Naive thymus-derived CD4-positive, alpha-beta T cell (primary cell): ENCODE measurements around the gene ATP11B. TPM values are rescaled to one million over a fixed set of nuclear protein-coding genes. Genes with fewer than 3 reads are reported as not detected.

Source experiments
- ATAC-seq: fragments of 150-1000 bp; cut with Tn5 transposase; 2 replicates; pipeline ENCODE4 v1.10.0; 2021; ENCODE audit warnings: mild to moderate bottlenecking, moderate library complexity
- CTCF ChIA-PET: fragments of 350-600 bp; sonication (Branson Sonifier 250); formaldehyde crosslinking; loops from one replicate; lab custom pipeline; 2021; ENCODE audit warnings: antibody characterized with exemption; lab: Charles Lee
- POLR2A ChIA-PET: fragments of 350-600 bp; sonication (Branson Sonifier 250); formaldehyde crosslinking; loops from one replicate; lab custom pipeline; 2021; ENCODE audit warnings: antibody characterized with exemption, inconsistent platforms; lab: Charles Lee
- DNase-seq, 9 donors: peaks; one replicate each; pipeline versions ENCODE4 v3.0.0 to v3.0.0-alpha.2; 2020 to 2022; ENCODE audit warnings: mixed read lengths in 1 of 9
- H3K27ac ChIP-seq: one replicate; pipeline ENCODE4 v1.7.0; 2013; ENCODE audit warnings: mild to moderate bottlenecking, low read depth, low read length, moderate library complexity
- H3K27me3 ChIP-seq, 2 donors: one replicate each; pipeline ENCODE4 v1.7.0; 2013; ENCODE audit warnings: low read length in 2 of 2, mild to moderate bottlenecking in 2 of 2, moderate library complexity in 2 of 2; ENCODE audit not compliant: control insufficient read depth in 2 of 2, insufficient read depth in 2 of 2
- H3K36me3 ChIP-seq, 3 experiments: 1 replicate in 2 of 3; 2 replicates in 1 of 3; pipeline ENCODE4 v1.7.0; 2013; ENCODE audit warnings: low read length in 3 of 3, mild to moderate bottlenecking in 3 of 3, moderate library complexity in 1 of 3; ENCODE audit not compliant: insufficient read depth in 3 of 3, control insufficient read depth in 2 of 3
- H3K4me1 ChIP-seq, 2 donors: one replicate each; pipeline ENCODE4 v1.7.0; 2013; ENCODE audit warnings: low read length in 2 of 2, mild to moderate bottlenecking in 2 of 2, moderate library complexity in 1 of 2; ENCODE audit not compliant: control insufficient read depth in 2 of 2, insufficient read depth in 2 of 2
- H3K4me3 ChIP-seq: 2 replicates; pipeline ENCODE4 v1.7.0; 2013; ENCODE audit warnings: mild to moderate bottlenecking, low read length
- H3K9me3 ChIP-seq, 3 experiments: 1 replicate in 2 of 3; 2 replicates in 1 of 3; pipeline ENCODE4 v1.7.0; 2013; ENCODE audit warnings: low read length in 3 of 3; ENCODE audit not compliant: control insufficient read depth in 2 of 3
- H3K27ac Mint-ChIP-seq, 9 donors: one replicate each; pipeline ENCODE4 v1.8.0; 2020 to 2022; ENCODE audit warnings: mixed read lengths in 9 of 9, mild to moderate bottlenecking in 8 of 9, moderate library complexity in 5 of 9, inconsistent platforms in 2 of 9
- H3K27me3 Mint-ChIP-seq, 5 donors: one replicate each; pipeline ENCODE4 v1.8.0; 2021 to 2022; ENCODE audit warnings: mixed read lengths in 5 of 5, mild to moderate bottlenecking in 1 of 5
- H3K36me3 Mint-ChIP-seq, 5 donors: one replicate each; pipeline ENCODE4 v1.8.0; 2020 to 2022; ENCODE audit warnings: mixed read lengths in 5 of 5, mild to moderate bottlenecking in 3 of 5, inconsistent platforms in 1 of 5
- H3K4me1 Mint-ChIP-seq, 7 donors: one replicate each; pipeline ENCODE4 v1.8.0; 2020 to 2022; ENCODE audit warnings: mixed read lengths in 7 of 7, mild to moderate bottlenecking in 3 of 7, inconsistent platforms in 1 of 7
- H3K4me3 Mint-ChIP-seq, 10 donors: one replicate each; pipeline ENCODE4 v1.8.0; 2020 to 2022; ENCODE audit warnings: mild to moderate bottlenecking in 10 of 10, mixed read lengths in 10 of 10, moderate library complexity in 6 of 10, inconsistent platforms in 2 of 10
- H3K9me3 Mint-ChIP-seq, 11 donors: one replicate each; pipeline ENCODE4 v1.8.0; 2020 to 2022; ENCODE audit warnings: mixed read lengths in 11 of 11, mild to moderate bottlenecking in 4 of 11, inconsistent platforms in 1 of 11, moderate library complexity in 1 of 11
- intact Hi-C, 2 donors: fragments of 100-400 bp; cut with micrococcal nuclease; formaldehyde crosslinking; loops; one replicate each; pipeline ENCODE4 v1.15.1; 2023
- polyA plus RNA-seq, 2 donors: library from polyadenylated mRNA; unstranded; fragments of 300-500 nt; fragmentation: Illumina TruSeq; gene quantifications; one replicate each; pipeline ENCODE4 v1.2.3, GENCODE V29; 2021
- total RNA-seq, 6 experiments: library from RNA in 5 of 6; stranded (reverse) in 5 of 6; gene quantifications; 1 replicate in 5 of 6; 2 replicates in 1 of 6; pipeline ENCODE4 v1.2.3 and lab custom pipeline; 2021 to 2026

Gene ATP11B
- total and polyA plus RNA-seq, 7 experiments from 2014 or later: 28.4 to 136 (median 113) TPM

DNA sequence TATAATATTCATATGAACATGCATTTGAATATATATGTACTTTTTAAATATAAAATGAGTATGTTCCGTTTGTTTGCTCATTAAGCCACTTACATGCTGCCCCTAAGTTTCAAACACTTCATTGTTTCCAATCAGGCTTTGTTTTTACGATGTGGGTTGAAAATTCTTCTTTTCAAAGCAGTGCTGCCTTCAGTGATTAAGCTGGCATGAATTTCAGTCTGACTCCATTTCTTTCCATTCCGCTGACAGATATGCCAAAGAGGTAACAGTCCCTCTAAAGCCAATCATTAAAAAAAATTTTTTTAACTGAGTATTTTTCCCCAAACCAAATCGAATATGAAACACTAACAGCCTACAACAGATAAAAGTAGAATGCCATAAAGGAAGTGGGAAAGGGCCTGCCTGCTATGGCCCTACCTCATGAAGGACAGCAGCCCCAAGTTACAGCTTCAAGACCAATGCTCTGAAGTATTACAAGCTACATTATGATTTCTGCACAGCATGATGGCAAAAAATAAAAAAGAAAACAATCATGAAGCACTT, 147.0 kb downstream of the ATP11B start:
- H3K4me1 ChIP-seq: peaks cover 7 to 14% of the 10 kb centered on the region in 2 donors
- H3K4me3 ChIP-seq: no peak overlapping the region
- intact Hi-C loops: no loop called here
- H3K4me3 Mint-ChIP-seq: no peak overlapping the region
- ATAC-seq (no peak), DNase-seq (no peak)
- H3K27me3 ChIP-seq: no peaks in the 10 kb centered on the region
- H3K9me3 Mint-ChIP-seq: no peaks in the 10 kb centered on the region
- H3K4me1 Mint-ChIP-seq: peaks cover 3 to 23% (median 15%) of the 10 kb centered on the region in 7 donors
- H3K9me3 ChIP-seq: no peaks in the 10 kb centered on the region
- H3K27me3 Mint-ChIP-seq: no peaks in the 10 kb centered on the region
- peaks cover 6 to 21% (median 10%) of the 10 kb centered on the region in 5 donors for H3K36me3 Mint-ChIP-seq
- H3K27ac Mint-ChIP-seq: peak overlapping the region in 2 of 9 donors; percentile 1 to 28
- ChIA-PET CTCF (no interaction called here), POLR2A (no interaction called here)
- no peak overlapping the region for H3K27ac ChIP-seq
- H3K36me3 ChIP-seq: peaks cover 0 to 6% (median 0%) of the 10 kb centered on the region in 3 experiments

DNA sequence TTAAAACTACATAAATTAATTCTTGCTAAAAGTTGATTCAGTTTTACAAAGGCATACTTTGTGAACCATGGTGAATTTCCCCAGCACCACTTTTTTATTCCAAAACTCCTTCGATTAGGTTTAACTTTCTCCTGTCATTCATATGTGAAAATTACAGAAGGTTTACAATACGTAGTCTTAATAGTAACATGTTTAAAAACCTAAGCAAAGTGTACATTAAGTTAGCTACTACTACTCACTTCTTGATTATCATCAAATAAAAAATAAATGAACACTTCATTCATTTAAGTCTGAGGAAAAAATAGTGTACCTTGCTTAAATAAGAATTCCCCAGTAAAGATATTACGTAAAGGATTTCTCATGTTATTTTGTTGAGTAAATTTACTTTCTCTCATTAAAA, 148.4 kb downstream of the ATP11B start:
- Histone ChIP-seq H3K27ac (no peak overlapping the region), H3K4me3 (no peak overlapping the region), H3K9me3 (no peaks in the 10 kb centered on the region), H3K27me3 (no peaks in the 10 kb centered on the region), H3K4me1 (peaks cover 7 to 13% of the 10 kb centered on the region in 2 donors), H3K36me3 (peaks cover 0 to 18% (median 0%) of the 10 kb centered on the region in 3 experiments)
- Mint-ChIP-seq H3K27me3 (no peaks in the 10 kb centered on the region), H3K4me3 (no peak overlapping the region), H3K27ac (no peak overlapping the region), H3K36me3 (peaks cover 16 to 28% (median 19%) of the 10 kb centered on the region in 5 donors), H3K4me1 (peaks cover 2 to 23% (median 15%) of the 10 kb centered on the region in 7 donors), H3K9me3 (no peaks in the 10 kb centered on the region)
- DNase-seq (no peak), ATAC-seq (no peak)
- intact Hi-C loops: no loop called here
- POLR2A ChIA-PET: no interaction called here
- CTCF ChIA-PET: no interaction called here

- Mint-ChIP-seq H3K4me1 (peaks cover 0 to 9% (median 0%) of the 10 kb centered on the region in 7 donors), H3K27me3 (no peaks in the 10 kb centered on the region), H3K27ac (peak overlapping the region in 1 of 9 donors; percentile 4), H3K9me3 (no peaks in the 10 kb centered on the region), H3K36me3 (peaks cover 23 to 54% (median 30%) of the 10 kb centered on the region in 5 donors), H3K4me3 (no peak overlapping the region)
- H3K27ac ChIP-seq: no peak overlapping the region
- ChIA-PET CTCF (no interaction called here), POLR2A (no interaction called here)
- DNase-seq (no peak), ATAC-seq (no peak)
- H3K36me3 ChIP-seq: peaks cover 0 to 23% (median 0%) of the 10 kb centered on the region in 3 experiments
- no peaks in the 10 kb centered on the region for H3K4me1 ChIP-seq
- no peak overlapping the region for H3K4me3 ChIP-seq
- H3K9me3 ChIP-seq: no peaks in the 10 kb centered on the region
- H3K27me3 ChIP-seq: no peaks in the 10 kb centered on the region
- intact Hi-C loops: loop anchor here in 1 of 2 donors (5.0 kb wide), 1 partner anchor 34 kb away; the partner anchor contains the start of gene DCUN1D1
Measured at GRCh38 chr3:182947888-182948287, 154.6 kb downstream of the ATP11B start.

GRCh38 chr3:182948305-182948704, 155.0 kb downstream of the ATP11B start:
- no peaks in the 10 kb centered on the region for H3K9me3 Mint-ChIP-seq
- no peak overlapping the region for H3K27ac ChIP-seq
- no peak overlapping the region for H3K4me3 ChIP-seq
- intact Hi-C loops: loop anchor here in 1 of 2 donors (5.0 kb wide), 1 partner anchor 34 kb away; the partner anchor contains the start of gene DCUN1D1
- no peak overlapping the region for H3K4me3 Mint-ChIP-seq
- no peaks in the 10 kb centered on the region for H3K4me1 ChIP-seq
- H3K27me3 ChIP-seq: no peaks in the 10 kb centered on the region
- peaks cover 0 to 23% (median 0%) of the 10 kb centered on the region in 3 experiments for H3K36me3 ChIP-seq
- peaks cover 0 to 9% (median 0%) of the 10 kb centered on the region in 7 donors for H3K4me1 Mint-ChIP-seq
- ATAC-seq (no peak), DNase-seq (no peak)
- H3K36me3 Mint-ChIP-seq: peaks cover 23 to 57% (median 30%) of the 10 kb centered on the region in 5 donors
- H3K27me3 Mint-ChIP-seq: no peaks in the 10 kb centered on the region
- POLR2A ChIA-PET: no interaction called here
- H3K9me3 ChIP-seq: no peaks in the 10 kb centered on the region
- CTCF ChIA-PET: no interaction called here
- H3K27ac Mint-ChIP-seq: peak overlapping the region in 2 of 9 donors; percentile 2 to 4

DNA sequence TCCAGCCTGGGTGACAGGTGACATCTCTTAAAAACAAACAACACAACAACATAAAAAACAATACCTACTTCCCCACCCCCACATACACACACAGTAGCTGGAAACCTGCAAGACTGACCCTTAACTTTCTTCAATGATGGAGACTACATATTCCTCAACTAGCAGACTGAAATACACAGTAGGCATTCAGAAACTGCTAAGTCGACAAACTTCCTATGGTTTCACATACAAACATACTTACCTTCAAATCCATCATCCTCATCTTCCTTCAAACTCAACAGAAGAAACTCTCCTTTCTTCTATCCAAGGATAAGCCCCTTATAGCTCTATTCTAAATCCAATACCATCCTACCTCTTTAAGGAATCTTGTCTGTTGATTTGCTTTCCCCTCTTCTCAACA, 156.4 kb downstream of the ATP11B start:
- intact Hi-C loops: loop anchor here in 1 of 2 donors (5.0 kb wide), 1 partner anchor 33 kb away; the partner anchor contains the start of gene DCUN1D1
- CTCF ChIA-PET: interaction anchor here (0.6 to 0.7 kb wide), 2 partner anchors 28 kb away, joined by 4 to 6 read pairs; no protein-coding TSS in a partner anchor

GRCh38 chr3:182954553-182955235, 161.4 kb downstream of the ATP11B start:
- Histone ChIP-seq H3K9me3 (no peaks in the 10 kb centered on the region), H3K4me1 (no peaks in the 10 kb centered on the region), H3K27me3 (no peaks in the 10 kb centered on the region), H3K36me3 (peaks cover 0 to 3% (median 0%) of the 10 kb centered on the region in 3 experiments), H3K4me3 (no peak overlapping the region), H3K27ac (no peak overlapping the region)
- no peaks in the 10 kb centered on the region for H3K27me3 Mint-ChIP-seq
- ATAC-seq (no peak), DNase-seq (no peak)
- H3K4me3 Mint-ChIP-seq: no peak overlapping the region
- peaks cover 11 to 53% (median 24%) of the 10 kb centered on the region in 5 donors for H3K36me3 Mint-ChIP-seq
- no peak overlapping the region for H3K27ac Mint-ChIP-seq
- ChIA-PET CTCF (no interaction called here), POLR2A (interaction anchor here (1.0 kb wide), 1 partner anchor 144 kb away, joined by 3 read pairs; no protein-coding TSS in a partner anchor)
- intact Hi-C loops: no loop called here
- H3K4me1 Mint-ChIP-seq: peaks cover 0 to 11% (median under 1%) of the 10 kb centered on the region in 7 donors
- no peaks in the 10 kb centered on the region for H3K9me3 Mint-ChIP-seq

More for the DNA sequence above, 156.4 kb downstream of the ATP11B start:
- Mint-ChIP-seq H3K4me3 (no peak overlapping the region), H3K27me3 (no peaks in the 10 kb centered on the region), H3K4me1 (peaks cover 0 to 9% (median 0%) of the 10 kb centered on the region in 7 donors), H3K9me3 (no peaks in the 10 kb centered on the region), H3K27ac (peak overlapping the region in 1 of 9 donors; percentile 76), H3K36me3 (peaks cover 19 to 57% (median 27%) of the 10 kb centered on the region in 5 donors)
- H3K9me3 ChIP-seq: no peaks in the 10 kb centered on the region
- no peaks in the 10 kb centered on the region for H3K4me1 ChIP-seq
- no peak for ATAC-seq
- H3K27me3 ChIP-seq: no peaks in the 10 kb centered on the region
- no peak overlapping the region for H3K4me3 ChIP-seq
- POLR2A ChIA-PET: interaction anchor here (0.7 kb wide), 1 partner anchor 81 kb away, joined by 8 read pairs; no protein-coding TSS in a partner anchor
- peaks cover 0 to 23% (median 0%) of the 10 kb centered on the region in 3 experiments for H3K36me3 ChIP-seq
- DNase-seq: no peak
- no peak overlapping the region for H3K27ac ChIP-seq
